NCI-H2227 treated with DMSO at 0.1 percent for 48 hours (cell line): Measurements from ENCODE around the gene PCK2.
A peak's percentile ranks its signal among the peaks of the same experiment; 100 is the strongest.

Experiments used
- DNase-seq: peaks from one replicate; lab custom pipeline; 2025; lab: John Stamatoyannopoulos, UW

PCK2 gene

GRCh38 chr14:24136684-24137528 is 42.8 kb downstream of the PCK2 start:
- no peak for DNase-seq

GRCh38 chr14:24137529-24138395 is 43.7 kb downstream of the PCK2 start:
- no peak for DNase-seq

GRCh38 chr14:24138396-24139271 is 44.5 kb downstream of the PCK2 start:
- DNase-seq, result no peak

- DNase-seq, result no peak
Observed at GRCh38 chr14:24139272-24139934, 45.3 kb downstream of the PCK2 start.

- peak; percentile 99 for DNase-seq
Observed at GRCh38 chr14:24141097-24141880, 47.2 kb downstream of the PCK2 start, which contains the start of gene EMC9. TSS of gene EMC9 (minus strand) at chr14:24141591. CDS start at chr14:24141304, 287 bp downstream.

GRCh38 chr14:24143511-24143910 is 49.4 kb downstream of the PCK2 start:
- DNase-seq, result no peak

GRCh38 chr14:24144451-24144850 is 50.3 kb downstream of the PCK2 start:
- DNase-seq, result no peak

GRCh38 chr14:24145219-24145618 is 51.1 kb downstream of the PCK2 start:
- DNase-seq, result no peak

GRCh38 chr14:24145690-24146452 is 51.8 kb downstream of the PCK2 start:
- no peak for DNase-seq

- DNase-seq, result peak; percentile 96
Observed at GRCh38 chr14:24146453-24146977, 52.4 kb downstream of the PCK2 start, which contains the start of gene PSME2. TSS of gene PSME2 (minus strand) at chr14:24146610. CDS start at chr14:24146581, 29 bp downstream.

- peak; percentile 97 for DNase-seq
Observed at GRCh38 chr14:24146978-24147760, 53.1 kb downstream of the PCK2 start, which contains the start of gene RNF31. TSS of gene RNF31 (plus strand) at chr14:24147498. CDS start at chr14:24147699, 201 bp downstream.

- no peak for DNase-seq
Observed at GRCh38 chr14:24147761-24148428, 53.8 kb downstream of the PCK2 start.

- no peak for DNase-seq
Observed at GRCh38 chr14:24149302-24149969, 55.3 kb downstream of the PCK2 start.

- DNase-seq, result no peak
Observed at GRCh38 chr14:24150061-24150460, 56.0 kb downstream of the PCK2 start.

GRCh38 chr14:24150567-24150966 is 56.5 kb downstream of the PCK2 start:
- no peak for DNase-seq

GRCh38 chr14:24150993-24151392 is 56.9 kb downstream of the PCK2 start:
- DNase-seq, result no peak

GRCh38 chr14:24151404-24152080 is 57.4 kb downstream of the PCK2 start:
- DNase-seq, result no peak
